Karpas-422 (cell line): Measurements from ENCODE around the gene CDC73. TPM values are rescaled to one million over a fixed set of nuclear protein-coding genes. Genes with fewer than 3 reads are reported as not detected.

Source experiments
- DNase-seq: peaks from one replicate; pipeline ENCODE4 v3.0.0-alpha.2; 2015
- H2AFZ ChIP-seq: fragments of 200-600 bp; sonication (generic); 2 replicates; pipeline ENCODE4 v1.6.1; 2014; ENCODE audit warnings: antibody characterized with exemption, low read length, mixed read lengths
- H3K27ac ChIP-seq: fragments of 200-600 bp; sonication (generic); 2 replicates; pipeline ENCODE4 v1.5.1; 2014; ENCODE audit warnings: mild to moderate bottlenecking, low read length, moderate library complexity
- H3K27me3 ChIP-seq: fragments of 200-600 bp; sonication (generic); 2 replicates; pipeline ENCODE4 v1.6.1; 2014; ENCODE audit warnings: low read length, mixed read lengths
- H3K36me3 ChIP-seq: fragments of 200-600 bp; sonication (generic); 2 replicates; pipeline ENCODE4 v1.6.1; 2014; ENCODE audit warnings: low read length, mixed read lengths; ENCODE audit not compliant: insufficient read depth
- H3K4me1 ChIP-seq: fragments of 200-600 bp; sonication (generic); 2 replicates; pipeline ENCODE4 v1.6.1; 2014; ENCODE audit warnings: mild to moderate bottlenecking, low read length, mixed read lengths
- H3K4me2 ChIP-seq: fragments of 200-600 bp; sonication (generic); 2 replicates; pipeline ENCODE4 v1.6.1; 2014; ENCODE audit warnings: low read length, low read depth, mild to moderate bottlenecking; ENCODE audit not compliant: poor library complexity, severe bottlenecking
- H3K4me3 ChIP-seq: fragments of 200-600 bp; sonication (generic); 2 replicates; pipeline ENCODE4 v1.5.1; 2014; ENCODE audit warnings: mild to moderate bottlenecking, antibody characterized with exemption, low read length, mixed read lengths
- H3K79me2 ChIP-seq: fragments of 200-600 bp; sonication (generic); 2 replicates; pipeline ENCODE4 v1.6.1; 2014; ENCODE audit warnings: mild to moderate bottlenecking, low read length, mixed read lengths
- H3K9ac ChIP-seq: fragments of 200-600 bp; sonication (generic); 2 replicates; pipeline ENCODE4 v1.6.0; 2014; ENCODE audit warnings: low read length
- H3K9me2 ChIP-seq: fragments of 200-600 bp; sonication (generic), shearing (Covaris generic); replicated peaks from 2 replicates; pipeline ENCODE4 v1.6.0; 2014; ENCODE audit warnings: mild to moderate bottlenecking, low read length, moderate library complexity; ENCODE audit not compliant: insufficient read depth
- H3K9me3 ChIP-seq: fragments of 300-700, 200-600 bp; sonication (generic); 2 replicates; pipeline ENCODE4 v1.6.1; 2014; ENCODE audit warnings: low read length, mixed read lengths
- H4K20me1 ChIP-seq: fragments of 200-600 bp; sonication (generic); 2 replicates; pipeline ENCODE4 v1.6.1; 2014; ENCODE audit warnings: mild to moderate bottlenecking, antibody characterized with exemption, low read length, low read depth; ENCODE audit not compliant: insufficient read depth
- total RNA-seq: library from RNA; depleted of rRNA; stranded (reverse); fragments of >200 nt; shearing (Covaris generic); gene quantifications from 2 replicates; pipeline ENCODE4 v1.2.3, GENCODE V29; 2014; ENCODE audit warnings: low replicate concordance

Gene CDC73
- total RNA-seq, 1 experiment from 2014 or later: 37.9 TPM

GRCh38 chr1:193251950-193252349 is 130.1 kb downstream of the CDC73 start:
- DNase-seq: no peak
- peaks cover 42% of the 10 kb centered on the region for H3K36me3 ChIP-seq
- H2AFZ ChIP-seq: no peak overlapping the region
- no peak overlapping the region for H3K4me3 ChIP-seq
- H3K9me3 ChIP-seq: peaks cover 3% of the 10 kb centered on the region; the same call in 1 of the 2 replicates
- no peak overlapping the region for H3K9ac ChIP-seq
- H4K20me1 ChIP-seq: no peaks in the 10 kb centered on the region
- no peaks in the 10 kb centered on the region for H3K27me3 ChIP-seq
- peaks cover 7% of the 10 kb centered on the region; the same call in 1 of the 2 replicates for H3K4me1 ChIP-seq
- H3K9me2 ChIP-seq: no peaks in the 10 kb centered on the region
- peaks cover 22% of the 10 kb centered on the region; the same call in 1 of the 2 replicates for H3K79me2 ChIP-seq
- no peak overlapping the region for H3K4me2 ChIP-seq
- H3K27ac ChIP-seq: no peak overlapping the region

GRCh38 chr1:193256019-193256418 is 134.2 kb downstream of the CDC73 start:
- no peak overlapping the region for H2AFZ ChIP-seq
- H3K36me3 ChIP-seq: peaks cover 15% of the 10 kb centered on the region; the same call in 1 of the 2 replicates
- H3K27me3 ChIP-seq: no peaks in the 10 kb centered on the region
- H4K20me1 ChIP-seq: no peaks in the 10 kb centered on the region
- H3K4me1 ChIP-seq: peaks cover 7% of the 10 kb centered on the region; the same call in 1 of the 2 replicates
- no peak overlapping the region for H3K4me3 ChIP-seq
- no peak for DNase-seq
- H3K79me2 ChIP-seq: peaks cover 10% of the 10 kb centered on the region; the same call in 1 of the 2 replicates
- no peak overlapping the region for H3K9ac ChIP-seq
- H3K9me2 ChIP-seq: no peaks in the 10 kb centered on the region
- no peak overlapping the region for H3K27ac ChIP-seq
- no peak overlapping the region for H3K4me2 ChIP-seq
- no peaks in the 10 kb centered on the region for H3K9me3 ChIP-seq

GRCh38 chr1:193259636-193260035 is 137.8 kb downstream of the CDC73 start:
- 0 out of 2 replicates have a peak, but pooled peaks cover 2% of the 10 kb centered on the region for H3K79me2 ChIP-seq

GRCh38 chr1:193260056-193260745 is 138.4 kb downstream of the CDC73 start:
- Histone ChIP-seq H3K4me3 (no peak overlapping the region), H3K27me3 (no peaks in the 10 kb centered on the region), H2AFZ (no peak overlapping the region), H3K9ac (no peak overlapping the region), H3K27ac (no peak overlapping the region), H3K9me2 (no peaks in the 10 kb centered on the region), H3K36me3 (peaks cover 18% of the 10 kb centered on the region; the same call in 1 of the 2 replicates), H3K9me3 (no peaks in the 10 kb centered on the region), H3K4me2 (no peak overlapping the region), H3K4me1 (no peaks in the 10 kb centered on the region), H4K20me1 (no peaks in the 10 kb centered on the region), H3K79me2 (no peaks in the 10 kb centered on the region)
- no peak for DNase-seq

More at GRCh38 chr1:193259636-193260035, 137.8 kb downstream of the CDC73 start:
- Histone ChIP-seq H3K9me3 (no peaks in the 10 kb centered on the region), H3K9me2 (no peaks in the 10 kb centered on the region), H3K9ac (no peak overlapping the region), H3K36me3 (peaks cover 18% of the 10 kb centered on the region; the same call in 1 of the 2 replicates), H3K27me3 (no peaks in the 10 kb centered on the region), H4K20me1 (no peaks in the 10 kb centered on the region), H2AFZ (no peak overlapping the region), H3K4me2 (no peak overlapping the region), H3K27ac (no peak overlapping the region), H3K4me3 (no peak overlapping the region), H3K4me1 (no peaks in the 10 kb centered on the region)
- DNase-seq: no peak

GRCh38 chr1:193260896-193261295 is 139.1 kb downstream of the CDC73 start:
- Histone ChIP-seq H3K4me2 (no peak overlapping the region), H2AFZ (no peak overlapping the region), H3K27me3 (no peaks in the 10 kb centered on the region), H3K27ac (no peak overlapping the region), H3K4me3 (no peak overlapping the region), H3K9me2 (no peaks in the 10 kb centered on the region), H3K79me2 (0 out of 2 replicates have a peak, but pooled peaks cover 2% of the 10 kb centered on the region), H3K4me1 (no peaks in the 10 kb centered on the region), H3K36me3 (peaks cover 24% of the 10 kb centered on the region; the same call in 1 of the 2 replicates), H4K20me1 (no peaks in the 10 kb centered on the region), H3K9ac (no peak overlapping the region), H3K9me3 (no peaks in the 10 kb centered on the region)
- no peak for DNase-seq

- H3K27me3 ChIP-seq: no peaks in the 10 kb centered on the region
These were observed 140.8 kb downstream of the CDC73 start for GRCh38 chr1:193262661-193263060.

GRCh38 chr1:193264313-193265065 is 142.7 kb downstream of the CDC73 start:
- DNase-seq: no peak
- Histone ChIP-seq H3K4me2 (no peak overlapping the region), H3K79me2 (0 out of 2 replicates have a peak, but pooled peaks cover 2% of the 10 kb centered on the region), H3K4me3 (no peak overlapping the region), H3K9ac (no peak overlapping the region), H2AFZ (no peak overlapping the region), H3K4me1 (no peaks in the 10 kb centered on the region), H3K27me3 (no peaks in the 10 kb centered on the region), H3K9me2 (no peaks in the 10 kb centered on the region), H3K27ac (no peak overlapping the region), H3K36me3 (peaks cover 36% of the 10 kb centered on the region; the same call in 1 of the 2 replicates), H4K20me1 (no peaks in the 10 kb centered on the region), H3K9me3 (no peaks in the 10 kb centered on the region)

More at GRCh38 chr1:193262661-193263060, 140.8 kb downstream of the CDC73 start:
- Histone ChIP-seq H2AFZ (no peak overlapping the region), H3K4me3 (no peak overlapping the region), H3K79me2 (0 out of 2 replicates have a peak, but pooled peaks cover 2% of the 10 kb centered on the region), H3K9ac (no peak overlapping the region), H3K4me1 (no peaks in the 10 kb centered on the region), H3K9me3 (no peaks in the 10 kb centered on the region), H3K36me3 (peaks cover 31% of the 10 kb centered on the region; the same call in 1 of the 2 replicates), H3K4me2 (no peak overlapping the region), H3K27ac (no peak overlapping the region), H3K9me2 (no peaks in the 10 kb centered on the region), H4K20me1 (no peaks in the 10 kb centered on the region)
- no peak for DNase-seq

GRCh38 chr1:193265716-193266115 is 143.9 kb downstream of the CDC73 start:
- Histone ChIP-seq H3K4me1 (peaks cover 1% of the 10 kb centered on the region; the same call in 1 of the 2 replicates), H3K9me2 (no peaks in the 10 kb centered on the region), H3K9ac (no peak overlapping the region), H3K9me3 (no peaks in the 10 kb centered on the region), H3K4me2 (no peak overlapping the region), H2AFZ (no peak overlapping the region), H3K27me3 (no peaks in the 10 kb centered on the region), H3K27ac (no peak overlapping the region), H3K4me3 (no peak overlapping the region), H4K20me1 (no peaks in the 10 kb centered on the region), H3K79me2 (0 out of 2 replicates have a peak, but pooled peaks cover 7% of the 10 kb centered on the region), H3K36me3 (peaks cover 34% of the 10 kb centered on the region; the same call in 1 of the 2 replicates)
- DNase-seq: no peak
